WTC11 (cell line): ENCODE results near the gene MRPL22. TPM values are rescaled to one million over a fixed set of nuclear protein-coding genes. Genes with fewer than 3 reads are reported as not detected.

Experiments used
- ATAC-seq: fragments of 200-7000 bp; cut with Tn5 transposase; 2 replicates; pipeline ENCODE4 v1.10.0; 2021; ENCODE audit warnings: mild to moderate bottlenecking, moderate library complexity
- CTCF ChIA-PET: fragments of 300-600 bp; sonication (Branson Sonifier 250); formaldehyde crosslinking; loops from one replicate; lab custom pipeline; 2021; ENCODE audit warnings: antibody characterized with exemption; lab: Charles Lee
- POLR2A ChIA-PET: fragments of 350-600 bp; sonication (Branson Sonifier 250); formaldehyde crosslinking; loops from one replicate; lab custom pipeline; 2021; ENCODE audit warnings: antibody characterized with exemption; lab: Charles Lee
- DNase-seq: peaks from one replicate; pipeline ENCODE4 v3.0.0; 2021; ENCODE audit warnings: low spot score
- H3K27ac Mint-ChIP-seq: 2 replicates; pipeline ENCODE4 v1.8.0; 2021; ENCODE audit warnings: mixed read lengths
- H3K27me3 Mint-ChIP-seq: 2 replicates; pipeline ENCODE4 v1.8.0; 2021; ENCODE audit warnings: low read depth, mild to moderate bottlenecking, moderate library complexity, mixed read lengths
- H3K36me3 Mint-ChIP-seq: 2 replicates; pipeline ENCODE4 v1.8.0; 2021; ENCODE audit warnings: mixed read lengths
- H3K4me1 Mint-ChIP-seq: 2 replicates; pipeline ENCODE4 v1.8.0; 2022; ENCODE audit warnings: mixed read lengths
- H3K4me3 Mint-ChIP-seq: 2 replicates; pipeline ENCODE4 v1.8.0; 2021; ENCODE audit warnings: mild to moderate bottlenecking, moderate library complexity, mixed read lengths
- H3K9me3 Mint-ChIP-seq: 2 replicates; pipeline ENCODE4 v1.8.0; 2021; ENCODE audit warnings: mixed read lengths
- CREM ChIP-seq: sonication (generic); formaldehyde crosslinking; IDR thresholded peaks from 2 replicates; pipeline ENCODE4 v1.8.1; 2022; ENCODE audit warnings: mild to moderate bottlenecking, missing genetic modification reagents, moderate library complexity
- PRRX2 ChIP-seq: fragments of 250-450 bp; sonication (Bioruptor Pico); IDR thresholded peaks from 2 replicates; pipeline ENCODE4 v1.8.0; 2021; ENCODE audit warnings: mild to moderate bottlenecking
- SP1 ChIP-seq: sonication (generic); formaldehyde crosslinking; conservative IDR thresholded peaks from 2 replicates; pipeline ENCODE4 v1.8.1; 2022; ENCODE audit warnings: missing genetic modification reagents
- ZNF317 ChIP-seq: sonication (generic); formaldehyde crosslinking; IDR thresholded peaks from 2 replicates; pipeline ENCODE4 v1.8.1; 2023; ENCODE audit warnings: low read depth, mild to moderate bottlenecking, moderate library complexity, missing genetic modification reagents, borderline replicate concordance
- total RNA-seq: library from RNA; stranded (reverse); gene quantifications from 3 replicates; pipeline ENCODE4 v1.2.3, GENCODE V29; 2021
- TF ChIP-seq, protein P1 (sequence below): sonication (generic); formaldehyde crosslinking; IDR thresholded peaks from 2 replicates; pipeline ENCODE4 v1.8.1; 2022; ENCODE audit warnings: mild to moderate bottlenecking, missing genetic modification reagents, moderate library complexity, borderline replicate concordance
- TF ChIP-seq, protein P2 (sequence below): fragments of 200-600 bp; IDR thresholded peaks from 2 replicates; pipeline ENCODE4 v1.8.0; 2022; ENCODE audit warnings: antibody characterized with exemption
- TF ChIP-seq, protein P3 (sequence below): fragments of 250-450 bp; sonication (Bioruptor Pico); IDR thresholded peaks from 2 replicates; pipeline ENCODE4 v1.9.0; 2021; ENCODE audit warnings: mild to moderate bottlenecking
- TF ChIP-seq, protein P4 (sequence below): sonication (generic); formaldehyde crosslinking; IDR thresholded peaks from 2 replicates; pipeline ENCODE4 v1.8.1; 2023; ENCODE audit warnings: mild to moderate bottlenecking, missing genetic modification reagents, borderline replicate concordance
- TF ChIP-seq, protein P5 (sequence below): fragments of 250-450 bp; sonication (Bioruptor Pico); conservative IDR thresholded peaks from 2 replicates; pipeline ENCODE4 v1.9.0; 2021; ENCODE audit warnings: mild to moderate bottlenecking

The MRPL22 gene
- total RNA-seq, 1 experiment from 2014 or later, result 52.0 TPM

DNA sequence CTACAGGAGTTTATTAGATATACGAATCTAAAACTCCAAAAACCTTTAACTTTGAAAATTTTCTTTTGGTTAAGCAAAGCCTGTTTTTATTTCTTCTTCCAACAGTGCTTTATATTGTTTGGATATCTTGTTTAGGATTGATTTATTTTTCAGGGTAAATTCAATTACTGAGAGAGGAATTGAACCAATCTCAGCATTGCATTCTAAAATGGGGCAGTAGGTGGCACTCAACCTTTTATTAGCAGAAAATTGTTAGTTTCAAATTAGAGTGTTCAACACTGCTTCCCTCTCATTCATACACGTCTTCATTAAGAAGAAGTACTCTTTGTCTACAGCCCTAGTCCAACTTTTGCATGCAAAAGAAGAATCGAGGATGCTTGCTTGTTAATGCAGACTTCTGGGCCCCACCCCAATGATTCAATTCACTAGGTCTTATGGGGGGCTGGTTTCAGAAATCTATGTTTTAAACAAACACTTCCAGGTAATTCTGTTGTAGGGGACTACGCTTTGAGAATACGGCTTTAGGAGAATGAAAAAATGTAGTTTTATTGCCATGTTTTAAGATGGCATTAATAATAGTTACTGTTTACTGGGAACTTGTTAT lies 26.6 kb downstream of the MRPL22 start:
- TF ChIP-seq, protein P1, sequence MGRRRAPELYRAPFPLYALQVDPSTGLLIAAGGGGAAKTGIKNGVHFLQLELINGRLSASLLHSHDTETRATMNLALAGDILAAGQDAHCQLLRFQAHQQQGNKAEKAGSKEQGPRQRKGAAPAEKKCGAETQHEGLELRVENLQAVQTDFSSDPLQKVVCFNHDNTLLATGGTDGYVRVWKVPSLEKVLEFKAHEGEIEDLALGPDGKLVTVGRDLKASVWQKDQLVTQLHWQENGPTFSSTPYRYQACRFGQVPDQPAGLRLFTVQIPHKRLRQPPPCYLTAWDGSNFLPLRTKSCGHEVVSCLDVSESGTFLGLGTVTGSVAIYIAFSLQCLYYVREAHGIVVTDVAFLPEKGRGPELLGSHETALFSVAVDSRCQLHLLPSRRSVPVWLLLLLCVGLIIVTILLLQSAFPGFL (CRISPR knock-in tag), result no peak
- TF ChIP-seq, protein P2, sequence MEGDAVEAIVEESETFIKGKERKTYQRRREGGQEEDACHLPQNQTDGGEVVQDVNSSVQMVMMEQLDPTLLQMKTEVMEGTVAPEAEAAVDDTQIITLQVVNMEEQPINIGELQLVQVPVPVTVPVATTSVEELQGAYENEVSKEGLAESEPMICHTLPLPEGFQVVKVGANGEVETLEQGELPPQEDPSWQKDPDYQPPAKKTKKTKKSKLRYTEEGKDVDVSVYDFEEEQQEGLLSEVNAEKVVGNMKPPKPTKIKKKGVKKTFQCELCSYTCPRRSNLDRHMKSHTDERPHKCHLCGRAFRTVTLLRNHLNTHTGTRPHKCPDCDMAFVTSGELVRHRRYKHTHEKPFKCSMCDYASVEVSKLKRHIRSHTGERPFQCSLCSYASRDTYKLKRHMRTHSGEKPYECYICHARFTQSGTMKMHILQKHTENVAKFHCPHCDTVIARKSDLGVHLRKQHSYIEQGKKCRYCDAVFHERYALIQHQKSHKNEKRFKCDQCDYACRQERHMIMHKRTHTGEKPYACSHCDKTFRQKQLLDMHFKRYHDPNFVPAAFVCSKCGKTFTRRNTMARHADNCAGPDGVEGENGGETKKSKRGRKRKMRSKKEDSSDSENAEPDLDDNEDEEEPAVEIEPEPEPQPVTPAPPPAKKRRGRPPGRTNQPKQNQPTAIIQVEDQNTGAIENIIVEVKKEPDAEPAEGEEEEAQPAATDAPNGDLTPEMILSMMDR, result peak; percentile 33; the same call in 1 of the 2 replicates
- TF ChIP-seq, all 79 proteins: peak for 1
- H3K9me3 Mint-ChIP-seq, result no peaks in the 10 kb centered on the region
- H3K36me3 Mint-ChIP-seq, result no peaks in the 10 kb centered on the region
- POLR2A ChIA-PET, result no interaction called here
- no peak overlapping the region for H3K4me3 Mint-ChIP-seq
- H3K27me3 Mint-ChIP-seq, result no peaks in the 10 kb centered on the region
- H3K27ac Mint-ChIP-seq, result no peak overlapping the region
- CTCF ChIA-PET, result interaction anchor here (1.2 to 1.4 kb wide), 2 partner anchors 37 to 60 kb away, joined by 7 to 8 read pairs; no protein-coding TSS in a partner anchor
- ATAC-seq (no peak), DNase-seq (no peak)
- H3K4me1 Mint-ChIP-seq, result no peaks in the 10 kb centered on the region

DNA sequence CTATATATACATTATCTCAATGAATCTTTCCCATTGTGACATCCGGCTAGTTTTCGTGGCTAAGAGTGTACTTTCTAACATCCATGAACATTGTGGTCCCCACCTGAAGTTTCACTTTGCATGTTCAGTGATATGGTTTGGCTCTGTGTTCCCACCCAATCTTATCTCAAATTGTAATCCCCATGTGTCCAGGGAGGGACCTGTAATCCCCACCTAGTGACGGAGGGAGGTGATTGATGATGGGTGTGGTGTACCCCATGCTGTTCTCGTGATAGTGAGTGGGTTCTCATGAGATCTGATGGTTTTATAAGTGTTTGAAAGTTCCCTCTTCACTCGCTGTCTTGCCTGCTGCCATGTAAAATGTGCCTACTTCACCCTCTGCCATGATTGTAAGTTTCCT lies 28.1 kb downstream of the MRPL22 start:
- no peaks in the 10 kb centered on the region for H3K4me1 Mint-ChIP-seq
- TF ChIP-seq PRRX2 (CRISPR knock-in tag) (no peak), CREM (CRISPR knock-in tag) (no peak), SP1 (CRISPR knock-in tag) (no peak), ZNF317 (no peak)
- TF ChIP-seq, protein P3, sequence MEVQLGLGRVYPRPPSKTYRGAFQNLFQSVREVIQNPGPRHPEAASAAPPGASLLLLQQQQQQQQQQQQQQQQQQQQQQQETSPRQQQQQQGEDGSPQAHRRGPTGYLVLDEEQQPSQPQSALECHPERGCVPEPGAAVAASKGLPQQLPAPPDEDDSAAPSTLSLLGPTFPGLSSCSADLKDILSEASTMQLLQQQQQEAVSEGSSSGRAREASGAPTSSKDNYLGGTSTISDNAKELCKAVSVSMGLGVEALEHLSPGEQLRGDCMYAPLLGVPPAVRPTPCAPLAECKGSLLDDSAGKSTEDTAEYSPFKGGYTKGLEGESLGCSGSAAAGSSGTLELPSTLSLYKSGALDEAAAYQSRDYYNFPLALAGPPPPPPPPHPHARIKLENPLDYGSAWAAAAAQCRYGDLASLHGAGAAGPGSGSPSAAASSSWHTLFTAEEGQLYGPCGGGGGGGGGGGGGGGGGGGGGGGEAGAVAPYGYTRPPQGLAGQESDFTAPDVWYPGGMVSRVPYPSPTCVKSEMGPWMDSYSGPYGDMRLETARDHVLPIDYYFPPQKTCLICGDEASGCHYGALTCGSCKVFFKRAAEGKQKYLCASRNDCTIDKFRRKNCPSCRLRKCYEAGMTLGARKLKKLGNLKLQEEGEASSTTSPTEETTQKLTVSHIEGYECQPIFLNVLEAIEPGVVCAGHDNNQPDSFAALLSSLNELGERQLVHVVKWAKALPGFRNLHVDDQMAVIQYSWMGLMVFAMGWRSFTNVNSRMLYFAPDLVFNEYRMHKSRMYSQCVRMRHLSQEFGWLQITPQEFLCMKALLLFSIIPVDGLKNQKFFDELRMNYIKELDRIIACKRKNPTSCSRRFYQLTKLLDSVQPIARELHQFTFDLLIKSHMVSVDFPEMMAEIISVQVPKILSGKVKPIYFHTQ (CRISPR knock-in tag), result no peak
- TF ChIP-seq, protein P4, sequence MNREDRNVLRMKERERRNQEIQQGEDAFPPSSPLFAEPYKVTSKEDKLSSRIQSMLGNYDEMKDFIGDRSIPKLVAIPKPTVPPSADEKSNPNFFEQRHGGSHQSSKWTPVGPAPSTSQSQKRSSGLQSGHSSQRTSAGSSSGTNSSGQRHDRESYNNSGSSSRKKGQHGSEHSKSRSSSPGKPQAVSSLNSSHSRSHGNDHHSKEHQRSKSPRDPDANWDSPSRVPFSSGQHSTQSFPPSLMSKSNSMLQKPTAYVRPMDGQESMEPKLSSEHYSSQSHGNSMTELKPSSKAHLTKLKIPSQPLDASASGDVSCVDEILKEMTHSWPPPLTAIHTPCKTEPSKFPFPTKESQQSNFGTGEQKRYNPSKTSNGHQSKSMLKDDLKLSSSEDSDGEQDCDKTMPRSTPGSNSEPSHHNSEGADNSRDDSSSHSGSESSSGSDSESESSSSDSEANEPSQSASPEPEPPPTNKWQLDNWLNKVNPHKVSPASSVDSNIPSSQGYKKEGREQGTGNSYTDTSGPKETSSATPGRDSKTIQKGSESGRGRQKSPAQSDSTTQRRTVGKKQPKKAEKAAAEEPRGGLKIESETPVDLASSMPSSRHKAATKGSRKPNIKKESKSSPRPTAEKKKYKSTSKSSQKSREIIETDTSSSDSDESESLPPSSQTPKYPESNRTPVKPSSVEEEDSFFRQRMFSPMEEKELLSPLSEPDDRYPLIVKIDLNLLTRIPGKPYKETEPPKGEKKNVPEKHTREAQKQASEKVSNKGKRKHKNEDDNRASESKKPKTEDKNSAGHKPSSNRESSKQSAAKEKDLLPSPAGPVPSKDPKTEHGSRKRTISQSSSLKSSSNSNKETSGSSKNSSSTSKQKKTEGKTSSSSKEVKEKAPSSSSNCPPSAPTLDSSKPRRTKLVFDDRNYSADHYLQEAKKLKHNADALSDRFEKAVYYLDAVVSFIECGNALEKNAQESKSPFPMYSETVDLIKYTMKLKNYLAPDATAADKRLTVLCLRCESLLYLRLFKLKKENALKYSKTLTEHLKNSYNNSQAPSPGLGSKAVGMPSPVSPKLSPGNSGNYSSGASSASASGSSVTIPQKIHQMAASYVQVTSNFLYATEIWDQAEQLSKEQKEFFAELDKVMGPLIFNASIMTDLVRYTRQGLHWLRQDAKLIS (CRISPR knock-in tag), result no peak
- TF ChIP-seq, protein P2, result no peak
- TF ChIP-seq, protein P5, sequence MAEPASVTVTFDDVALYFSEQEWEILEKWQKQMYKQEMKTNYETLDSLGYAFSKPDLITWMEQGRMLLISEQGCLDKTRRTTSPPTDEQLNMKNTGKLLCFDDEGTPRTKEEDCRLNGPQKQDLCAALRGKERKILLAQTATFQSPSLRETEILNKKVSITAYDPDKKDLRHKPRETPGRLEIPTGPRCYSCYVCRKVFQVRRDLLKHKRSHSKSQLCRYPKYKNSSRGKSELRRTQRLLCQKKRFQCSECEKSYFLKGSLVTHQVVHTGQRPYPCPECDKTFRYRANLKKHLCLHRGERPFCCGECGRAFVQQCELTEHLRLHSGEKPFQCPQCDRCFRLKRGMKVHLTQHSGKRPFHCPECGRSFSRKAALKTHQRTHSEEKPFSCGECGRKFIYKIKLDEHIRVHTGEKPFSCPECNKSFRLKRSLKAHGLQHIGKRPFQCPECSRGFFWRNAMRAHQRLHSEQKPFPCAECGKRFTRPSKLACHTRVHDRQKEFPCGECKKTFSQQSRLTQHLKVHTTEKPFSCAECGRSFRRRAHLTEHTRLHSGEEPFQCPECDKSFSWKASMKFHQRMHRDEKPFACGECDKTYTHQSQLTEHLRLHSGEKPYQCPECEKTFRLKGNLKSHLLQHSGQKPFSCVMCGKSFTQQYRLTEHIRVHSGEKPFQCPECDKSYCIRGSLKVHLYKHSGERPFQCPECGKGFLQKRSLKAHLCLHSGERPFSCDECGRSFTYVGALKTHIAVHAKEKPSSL (CRISPR knock-in tag), result no peak
- no peaks in the 10 kb centered on the region for H3K9me3 Mint-ChIP-seq
- no peak for DNase-seq
- H3K27ac Mint-ChIP-seq, result no peak overlapping the region
- H3K36me3 Mint-ChIP-seq, result no peaks in the 10 kb centered on the region
- ChIA-PET CTCF (interaction anchor here (1.4 to 1.6 kb wide), 2 partner anchors 36 to 60 kb away, joined by 5 to 7 read pairs; no protein-coding TSS in a partner anchor), POLR2A (no interaction called here)
- H3K4me3 Mint-ChIP-seq, result no peak overlapping the region
- no peaks in the 10 kb centered on the region for H3K27me3 Mint-ChIP-seq
- no peak for ATAC-seq
